GM21619 (cell line): ENCODE measurements around the gene RPS6KB1.
"Not testable (repeated sequence)": the region's sequence is repeated elsewhere in the genome, so short reads cannot be mapped to it uniquely, and the experiment has no call there.

Experiments
- ATAC-seq: cut with Tn5 transposase; IDR thresholded peaks from one replicate; pipeline ENCODE4 v1.9.1; 2021; ENCODE audit not compliant: unreplicated experiment

The RPS6KB1 gene

GRCh38 chr17:59870482-59870881, 22.4 kb upstream of the RPS6KB1 start:
- ATAC-seq, result no peak

DNA sequence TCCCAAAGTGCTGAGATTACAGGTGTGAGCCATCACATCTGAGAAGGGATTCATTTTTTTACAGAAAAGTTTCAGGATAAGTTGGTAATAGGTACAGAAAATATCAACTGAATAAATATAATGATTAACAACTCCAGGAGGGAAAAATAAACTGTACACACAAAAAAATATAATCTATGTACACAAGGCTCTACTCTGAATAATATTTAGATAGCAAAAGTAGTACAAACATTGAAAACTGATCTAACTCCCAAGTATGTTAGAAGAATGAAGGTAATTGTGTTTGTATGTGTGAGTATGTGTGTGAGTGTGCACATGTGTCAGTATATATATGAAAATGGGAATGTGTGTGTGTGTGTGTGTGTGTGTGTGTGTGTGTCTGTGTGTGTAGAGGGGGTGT, 20.6 kb upstream of the RPS6KB1 start:
- ATAC-seq, result no peak

DNA sequence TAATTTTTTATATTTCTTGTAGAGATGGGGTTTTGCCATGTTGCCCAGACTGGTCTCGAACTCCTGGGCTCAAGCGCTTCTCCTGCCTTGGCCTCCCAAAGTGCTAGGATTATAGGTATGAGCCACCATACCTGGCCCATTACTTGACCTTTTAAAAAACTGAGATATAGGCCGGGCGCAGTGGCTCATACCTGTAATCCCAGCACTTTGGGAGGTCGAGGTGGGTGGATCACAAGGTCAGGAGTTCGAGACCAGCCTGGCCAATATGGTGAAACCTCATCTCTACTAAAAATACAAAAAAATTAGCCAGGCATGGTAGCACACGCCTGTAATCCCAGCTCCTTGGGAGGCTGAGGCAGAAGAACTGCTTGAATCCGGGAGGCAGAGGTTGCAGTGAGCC, 19.5 kb upstream of the RPS6KB1 start:
- not testable (repeated sequence) for ATAC-seq

GRCh38 chr17:59874376-59874775, 18.5 kb upstream of the RPS6KB1 start:
- ATAC-seq, result no peak

DNA sequence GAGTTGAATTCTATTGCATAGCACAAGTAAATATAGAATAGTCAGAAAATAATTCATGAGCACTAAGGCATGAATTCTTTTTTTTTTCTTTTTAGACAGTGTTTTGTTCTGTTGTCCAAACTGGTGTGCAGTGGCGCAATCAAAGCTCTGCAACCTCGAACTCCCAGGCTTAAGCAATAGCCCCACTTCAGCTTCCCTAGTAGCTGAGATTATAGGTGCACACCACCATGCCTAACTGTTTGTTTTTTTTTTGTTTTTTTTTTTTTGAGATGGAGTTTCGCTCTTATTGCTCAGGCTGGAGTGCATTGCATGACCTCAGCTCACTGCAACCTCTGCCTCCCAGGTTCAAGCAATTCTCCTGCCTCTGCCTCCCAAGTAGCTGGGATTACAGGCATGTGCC, 16.8 kb upstream of the RPS6KB1 start:
- ATAC-seq, result no peak

DNA sequence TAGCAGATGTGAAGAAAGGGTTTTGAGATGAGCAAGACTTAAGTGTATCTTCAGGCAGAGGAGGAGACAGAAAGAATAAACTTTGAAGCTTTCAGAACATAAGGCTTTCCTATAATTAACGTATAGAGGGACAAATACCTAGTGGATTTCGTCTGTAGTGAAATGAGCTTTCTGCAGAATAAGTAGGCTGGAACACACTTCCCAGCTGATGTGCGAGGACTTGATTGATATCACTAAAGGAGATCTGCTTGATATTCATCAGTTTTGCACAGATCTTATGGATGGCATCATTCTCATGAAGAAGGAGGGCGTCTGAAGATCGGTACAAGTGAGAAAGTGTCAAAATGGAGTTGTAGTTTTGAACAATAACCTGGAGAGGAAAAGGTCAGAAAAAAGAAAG, 15.0 kb upstream of the RPS6KB1 start:
- no peak for ATAC-seq

DNA sequence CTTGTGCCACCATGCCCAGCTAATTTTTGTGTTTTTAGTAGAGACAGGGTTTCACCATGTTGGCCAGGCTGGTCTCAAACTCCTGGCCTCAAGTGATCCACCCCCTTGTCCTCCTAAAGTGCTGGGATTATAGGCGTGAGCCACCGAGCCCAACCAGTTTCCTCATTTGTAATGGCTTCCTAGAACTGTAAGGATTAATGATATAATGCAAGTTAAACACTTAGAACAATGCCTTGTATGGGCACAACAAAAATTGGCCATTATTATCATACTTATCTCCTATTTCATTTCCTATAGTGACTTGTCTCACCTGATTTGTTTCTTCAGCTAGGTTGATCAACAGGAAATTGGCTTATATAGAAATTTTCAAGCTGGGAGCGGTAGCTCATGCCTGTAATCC, 14.3 kb upstream of the RPS6KB1 start:
- ATAC-seq, result no peak

- no peak for ATAC-seq
Observed at GRCh38 chr17:59884861-59885260, 8.1 kb upstream of the RPS6KB1 start.

DNA sequence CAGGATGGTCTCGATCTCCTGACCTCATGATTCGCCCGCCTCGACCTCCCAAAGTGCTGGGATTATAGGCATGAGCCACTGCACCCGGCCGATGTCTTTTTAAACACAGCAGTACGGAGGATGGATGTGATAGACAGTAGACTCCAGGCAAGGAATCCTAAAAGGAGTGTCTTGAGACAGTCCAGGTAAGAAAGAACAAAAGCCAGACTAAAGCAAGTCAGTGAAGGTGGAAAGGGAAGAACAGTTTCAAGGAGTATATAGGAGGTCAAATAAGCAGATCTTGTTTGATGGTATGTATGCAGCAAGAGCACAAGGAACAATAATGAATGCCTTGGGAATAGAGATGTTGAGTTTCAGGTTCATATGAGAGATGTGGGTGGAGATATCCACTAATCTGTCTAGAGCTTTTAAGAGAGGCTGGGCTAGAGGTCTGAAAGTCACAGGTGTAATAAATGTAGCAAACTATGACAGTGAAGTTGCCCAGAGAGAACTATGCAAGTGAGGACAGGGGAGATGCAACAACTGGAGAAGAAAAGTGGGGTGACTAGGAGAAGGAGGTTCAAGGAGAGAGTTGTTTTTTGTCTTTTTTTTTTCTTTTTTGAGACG, 4.7 kb upstream of the RPS6KB1 start:
- ATAC-seq, result no peak

DNA sequence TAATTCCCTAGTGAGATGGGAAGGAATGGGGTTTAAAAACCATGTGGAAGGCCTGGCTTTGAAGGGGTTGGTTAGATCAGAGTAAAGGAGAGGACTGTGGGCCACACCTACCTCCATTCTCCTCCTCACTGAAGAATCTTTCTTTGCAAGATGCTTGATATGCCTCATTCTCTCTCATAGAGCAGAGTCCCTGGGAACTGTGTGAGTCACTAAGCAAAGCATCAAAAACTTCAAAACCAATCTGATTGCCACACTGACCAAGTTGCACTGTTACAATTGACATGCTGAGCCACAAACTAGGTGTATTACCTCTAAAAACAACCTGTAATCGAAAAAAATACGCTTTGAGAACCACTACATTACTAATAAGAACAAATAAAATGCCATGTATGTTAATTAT, 2.2 kb upstream of the RPS6KB1 start:
- no peak for ATAC-seq

DNA sequence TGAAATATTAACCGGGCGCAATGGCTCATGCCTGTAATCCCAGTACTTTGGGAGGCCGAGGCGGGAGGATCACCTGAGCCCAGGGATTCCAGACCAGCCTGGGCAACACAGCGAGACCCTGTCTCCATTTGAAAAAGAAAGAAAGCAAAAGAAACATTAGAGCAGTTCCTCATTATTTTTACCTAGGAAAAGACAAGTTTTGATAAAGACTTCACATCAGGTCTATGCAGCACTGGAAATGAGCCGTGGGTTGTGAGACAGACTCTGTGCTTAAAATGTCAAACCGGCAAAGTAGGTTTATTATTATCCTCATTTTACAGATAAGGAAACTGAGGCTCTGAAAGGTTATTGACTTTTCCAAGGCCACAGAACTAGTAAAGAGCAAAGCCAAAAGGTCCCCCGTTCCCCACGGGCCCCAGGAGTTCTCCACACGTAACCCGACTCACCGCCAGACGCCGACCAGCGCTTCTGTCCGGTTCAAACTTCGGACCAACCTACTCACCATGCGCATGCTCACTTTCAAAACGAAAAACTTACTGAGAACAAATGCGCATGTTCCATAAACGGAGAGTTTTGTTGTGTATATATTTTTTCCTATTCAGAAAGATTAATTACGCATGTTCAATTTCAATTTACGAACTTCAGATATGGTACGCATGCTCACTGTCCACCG, 534 bp upstream of the RPS6KB1 start:
- ATAC-seq, result peak; percentile 52

DNA sequence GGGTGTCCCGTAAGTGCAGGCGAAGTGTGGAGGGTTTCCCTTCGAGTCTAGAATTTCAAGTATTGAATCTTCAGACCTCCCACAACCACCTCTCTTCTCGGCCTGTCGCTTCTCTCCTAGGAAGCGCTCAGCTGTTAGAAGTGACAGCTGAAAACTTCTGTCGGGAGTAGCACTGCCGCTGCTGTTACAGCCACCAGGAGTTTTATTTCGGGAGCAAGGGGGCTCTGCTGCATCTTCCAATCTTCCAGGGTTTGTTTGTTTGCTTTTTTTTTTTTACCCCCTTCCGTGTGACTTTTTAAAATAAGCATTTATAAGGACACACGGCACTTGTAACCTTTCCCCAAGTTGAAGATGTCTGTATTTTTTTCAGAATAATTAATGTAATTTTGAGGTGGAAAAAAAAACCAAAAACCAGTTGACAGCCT, 767 bp downstream of the RPS6KB1 start:
- ATAC-seq, result no peak

DNA sequence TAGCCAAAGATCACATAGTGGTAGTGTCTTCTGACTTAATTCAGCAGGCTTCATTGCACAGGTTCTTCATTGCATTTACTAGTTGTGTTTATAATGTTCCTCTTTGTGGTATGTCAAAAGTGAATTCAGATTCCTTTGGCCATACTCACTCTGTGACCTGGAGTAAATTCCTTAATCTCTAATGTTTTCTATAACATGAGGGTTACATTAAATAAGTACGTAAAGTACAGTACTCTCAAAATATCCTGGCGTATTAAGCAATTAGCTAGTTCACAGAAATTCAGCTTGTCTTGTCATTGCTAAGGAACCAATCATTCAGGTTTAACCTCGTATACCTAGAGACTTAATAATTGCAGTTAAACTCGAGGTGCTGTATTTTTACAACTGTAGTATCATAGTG, 4.2 kb downstream of the RPS6KB1 start:
- no peak for ATAC-seq

GRCh38 chr17:59899099-59899498, 6.2 kb downstream of the RPS6KB1 start:
- no peak for ATAC-seq

DNA sequence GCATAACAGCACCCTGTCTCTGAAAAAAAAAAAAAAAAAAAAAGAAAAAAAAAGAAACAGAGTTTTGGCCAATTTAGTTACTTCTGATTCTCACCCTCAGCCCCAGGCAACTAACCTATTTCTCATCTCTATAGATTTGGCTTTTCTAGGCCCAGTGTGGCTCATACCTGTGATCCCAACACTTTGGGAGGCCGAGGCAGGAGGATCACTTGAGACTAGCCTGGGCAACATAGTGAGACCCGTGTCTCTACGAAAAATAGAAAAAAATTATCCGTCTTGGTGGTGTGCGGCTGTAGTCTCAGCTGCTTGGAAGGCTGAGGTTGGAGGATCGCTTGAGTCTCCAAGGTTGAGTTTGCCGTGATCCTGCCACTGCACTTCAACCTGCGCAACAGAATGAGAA, 8.7 kb downstream of the RPS6KB1 start:
- ATAC-seq, result no peak

DNA sequence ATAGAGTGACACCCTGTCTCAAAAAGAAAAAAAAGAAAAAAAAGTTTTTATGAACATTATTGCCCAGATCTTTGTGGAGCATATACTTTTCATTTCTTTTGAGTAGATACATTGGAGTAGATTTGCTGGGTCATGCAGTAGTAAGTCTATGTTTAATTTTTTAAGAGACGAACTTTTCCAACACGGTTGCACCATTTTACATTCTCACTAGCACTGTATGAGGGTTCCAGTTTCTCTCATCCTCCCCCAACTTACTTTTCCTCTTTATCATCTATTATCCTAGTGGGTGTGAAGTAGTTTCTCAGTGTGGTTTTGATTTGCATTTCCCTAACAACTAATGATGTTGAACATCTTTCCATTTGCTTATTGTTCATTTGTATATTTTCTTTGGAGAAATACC, 10.5 kb downstream of the RPS6KB1 start:
- ATAC-seq, result no peak

GRCh38 chr17:59907467-59907866, 14.5 kb downstream of the RPS6KB1 start:
- ATAC-seq, result no peak

- ATAC-seq, result no peak
Observed at GRCh38 chr17:59914274-59914854, 21.4 kb downstream of the RPS6KB1 start.

GRCh38 chr17:59916446-59916845, 23.5 kb downstream of the RPS6KB1 start:
- ATAC-seq, result no peak

DNA sequence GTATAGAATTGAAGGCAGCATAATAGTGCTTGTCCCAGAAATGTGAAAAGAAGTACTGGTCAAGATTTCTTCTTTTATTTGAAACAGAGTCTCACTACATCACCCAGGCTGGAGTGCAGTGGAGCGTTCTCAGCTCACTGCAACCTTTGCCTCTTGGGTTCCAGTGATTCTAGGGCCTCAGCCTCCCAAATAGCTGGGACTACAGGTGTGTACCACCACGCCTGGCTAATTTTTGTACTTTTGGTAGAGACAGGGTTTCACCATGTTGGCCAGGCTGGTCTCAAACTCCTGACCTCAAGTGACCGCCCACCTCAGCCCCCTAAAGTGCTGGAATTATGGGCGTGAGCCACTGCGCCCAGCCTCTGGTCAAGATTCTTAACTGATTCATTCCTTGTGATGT, 27.7 kb downstream of the RPS6KB1 start:
- not testable (repeated sequence) for ATAC-seq

- ATAC-seq, result not testable (repeated sequence)
Observed at GRCh38 chr17:59930121-59930520, 37.2 kb downstream of the RPS6KB1 start.

DNA sequence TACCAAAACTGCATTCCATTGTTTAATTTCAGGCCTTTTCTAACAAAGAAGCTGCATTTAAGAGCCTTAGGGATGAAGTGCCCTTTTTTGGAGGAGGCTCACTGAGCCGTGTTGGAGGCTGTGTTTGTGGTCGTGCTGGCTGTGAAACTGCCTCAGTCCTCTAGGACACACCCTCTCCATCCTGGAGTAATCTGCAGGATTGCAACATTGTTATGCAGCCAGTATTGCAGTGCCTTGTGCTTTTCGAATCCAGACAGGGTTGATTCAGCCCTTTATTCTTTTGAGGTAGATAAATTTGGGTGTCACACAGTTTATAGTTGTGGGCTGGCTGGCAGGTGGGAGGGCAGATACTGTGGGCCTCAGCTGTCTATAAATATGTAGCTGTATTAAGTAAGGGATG, 37.8 kb downstream of the RPS6KB1 start:
- ATAC-seq, result not testable (repeated sequence)

- not testable (repeated sequence) for ATAC-seq
Observed at GRCh38 chr17:59933317-59933716, 40.4 kb downstream of the RPS6KB1 start.
